ENCODE measurements around the gene ACRV1. TPM values are rescaled to one million over a fixed set of nuclear protein-coding genes. Genes with fewer than 3 reads are reported as not detected.

Gene ACRV1
- total RNA-seq, 1 donor from 2014 or later, result 1.2 TPM

DNA sequence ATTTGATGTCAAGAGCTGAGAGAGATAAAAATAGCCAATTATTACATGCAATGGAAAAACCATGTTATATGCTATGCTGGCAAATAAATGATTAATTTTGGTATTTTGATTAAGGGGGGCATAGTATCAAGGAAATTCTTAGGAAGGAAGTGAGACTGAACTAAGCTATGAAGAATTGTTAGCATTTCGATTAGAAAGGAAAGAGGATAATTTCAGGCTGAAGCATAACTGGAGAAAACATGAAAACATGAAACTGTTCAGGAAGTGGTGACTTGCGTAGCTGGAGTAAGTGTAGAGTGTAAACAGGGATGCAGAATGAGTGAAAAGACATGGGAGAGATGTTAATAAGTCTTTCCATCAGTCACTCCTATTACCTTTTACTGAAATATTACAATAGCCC is 6.4 kb downstream of the ACRV1 start:
- TF ChIP-seq, protein P1, sequence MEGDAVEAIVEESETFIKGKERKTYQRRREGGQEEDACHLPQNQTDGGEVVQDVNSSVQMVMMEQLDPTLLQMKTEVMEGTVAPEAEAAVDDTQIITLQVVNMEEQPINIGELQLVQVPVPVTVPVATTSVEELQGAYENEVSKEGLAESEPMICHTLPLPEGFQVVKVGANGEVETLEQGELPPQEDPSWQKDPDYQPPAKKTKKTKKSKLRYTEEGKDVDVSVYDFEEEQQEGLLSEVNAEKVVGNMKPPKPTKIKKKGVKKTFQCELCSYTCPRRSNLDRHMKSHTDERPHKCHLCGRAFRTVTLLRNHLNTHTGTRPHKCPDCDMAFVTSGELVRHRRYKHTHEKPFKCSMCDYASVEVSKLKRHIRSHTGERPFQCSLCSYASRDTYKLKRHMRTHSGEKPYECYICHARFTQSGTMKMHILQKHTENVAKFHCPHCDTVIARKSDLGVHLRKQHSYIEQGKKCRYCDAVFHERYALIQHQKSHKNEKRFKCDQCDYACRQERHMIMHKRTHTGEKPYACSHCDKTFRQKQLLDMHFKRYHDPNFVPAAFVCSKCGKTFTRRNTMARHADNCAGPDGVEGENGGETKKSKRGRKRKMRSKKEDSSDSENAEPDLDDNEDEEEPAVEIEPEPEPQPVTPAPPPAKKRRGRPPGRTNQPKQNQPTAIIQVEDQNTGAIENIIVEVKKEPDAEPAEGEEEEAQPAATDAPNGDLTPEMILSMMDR (conservative IDR thresholded peaks at IDR 0.05), result no peak
- Mint-ChIP-seq H3K27me3 (ENCODE audit: low read depth) (no peaks in the 10 kb centered on the region), H3K4me1 (no peaks in the 10 kb centered on the region), H3K9me3 (no peaks in the 10 kb centered on the region), H3K4me3 (no peak overlapping the region), H3K36me3 (ENCODE audit: low read depth) (peaks cover 35% of the 10 kb centered on the region), H3K27ac (ENCODE audit: unreplicated experiment) (no peak overlapping the region)
- no peak for DNase-seq (ENCODE audit: low read depth, low spot score)

DNA sequence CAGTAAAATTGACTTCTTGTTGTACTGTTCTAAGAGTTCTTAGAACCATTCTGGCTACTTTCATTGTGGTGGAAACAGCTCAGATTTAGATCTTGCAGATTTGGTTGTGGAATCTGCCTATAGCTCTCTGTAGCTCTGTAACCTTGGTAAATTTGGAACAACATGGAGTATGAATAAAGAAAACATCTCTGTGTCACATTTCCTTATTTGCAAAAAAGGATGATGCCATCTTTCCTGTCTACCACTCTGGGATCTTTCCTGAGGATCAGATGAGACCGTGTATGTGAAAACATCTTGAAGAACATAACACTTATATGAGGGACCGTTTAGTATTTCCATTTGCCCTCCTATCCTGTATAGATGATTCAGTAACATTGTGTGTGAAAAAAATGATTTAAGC is 9.1 kb downstream of the ACRV1 start:
- no peak for DNase-seq (ENCODE audit: low read depth, low spot score)
- H3K36me3 Mint-ChIP-seq (ENCODE audit: low read depth), result peaks cover 35% of the 10 kb centered on the region
- H3K27ac Mint-ChIP-seq (ENCODE audit: unreplicated experiment), result no peak overlapping the region
- peaks cover 6% of the 10 kb centered on the region for H3K9me3 Mint-ChIP-seq
- TF ChIP-seq, protein P1 (conservative IDR thresholded peaks at IDR 0.05), result no peak
- no peak overlapping the region for H3K4me3 Mint-ChIP-seq
- no peaks in the 10 kb centered on the region for H3K4me1 Mint-ChIP-seq
- no peaks in the 10 kb centered on the region for H3K27me3 Mint-ChIP-seq (ENCODE audit: low read depth)

DNA sequence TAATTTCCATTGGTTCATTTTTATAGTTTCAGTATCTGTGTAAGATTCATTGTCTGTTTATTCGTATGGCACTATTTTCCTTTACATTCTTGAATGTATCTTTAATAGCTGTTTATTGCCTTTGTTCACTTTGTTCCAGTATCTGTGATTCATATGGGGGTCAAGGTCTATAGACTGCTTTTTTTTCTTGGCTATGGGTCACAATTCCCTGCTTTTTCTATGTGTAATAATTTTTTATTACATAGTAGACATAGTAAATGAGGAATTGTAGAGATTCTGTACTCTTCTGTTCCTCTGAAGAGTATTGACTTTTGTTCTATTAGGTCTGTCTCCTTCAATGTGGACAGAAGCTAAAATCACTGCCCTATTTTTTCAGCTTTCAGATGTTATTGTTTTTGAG is 10.5 kb downstream of the ACRV1 start:
- peaks cover 15% of the 10 kb centered on the region for H3K9me3 Mint-ChIP-seq
- peaks cover 42% of the 10 kb centered on the region for H3K36me3 Mint-ChIP-seq (ENCODE audit: low read depth)
- no peak for DNase-seq (ENCODE audit: low read depth, low spot score)
- no peak overlapping the region for H3K27ac Mint-ChIP-seq (ENCODE audit: unreplicated experiment)
- H3K4me1 Mint-ChIP-seq, result no peaks in the 10 kb centered on the region
- H3K27me3 Mint-ChIP-seq (ENCODE audit: low read depth), result no peaks in the 10 kb centered on the region
- TF ChIP-seq, protein P1 (conservative IDR thresholded peaks at IDR 0.05), result no peak
- H3K4me3 Mint-ChIP-seq, result no peak overlapping the region

DNA sequence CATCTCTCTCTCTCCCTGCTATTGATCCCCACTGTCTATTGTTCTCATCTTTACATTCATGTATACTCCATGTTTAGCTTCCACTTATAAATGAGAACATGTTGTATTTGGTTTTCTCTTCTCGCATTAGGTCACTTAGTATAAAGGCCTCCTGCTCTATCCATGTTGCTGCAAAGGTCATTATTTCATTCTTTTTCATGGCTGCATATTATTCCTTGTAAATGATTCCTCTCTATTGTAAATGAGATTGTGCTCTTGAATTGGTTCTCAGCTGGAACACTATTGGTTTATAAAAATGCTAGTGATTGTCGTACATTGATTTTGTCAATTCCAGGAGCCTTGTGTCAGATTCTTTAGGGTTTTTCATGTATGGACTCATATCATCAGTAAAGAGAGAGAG is 13.5 kb downstream of the ACRV1 start:
- peaks cover 27% of the 10 kb centered on the region for H3K9me3 Mint-ChIP-seq
- peaks cover 63% of the 10 kb centered on the region for H3K36me3 Mint-ChIP-seq (ENCODE audit: low read depth)
- H3K4me1 Mint-ChIP-seq, result no peaks in the 10 kb centered on the region
- no peak overlapping the region for H3K27ac Mint-ChIP-seq (ENCODE audit: unreplicated experiment)
- no peak for DNase-seq (ENCODE audit: low read depth, low spot score)
- TF ChIP-seq, protein P1 (conservative IDR thresholded peaks at IDR 0.05), result no peak
- no peak overlapping the region for H3K4me3 Mint-ChIP-seq
- H3K27me3 Mint-ChIP-seq (ENCODE audit: low read depth), result no peaks in the 10 kb centered on the region

DNA sequence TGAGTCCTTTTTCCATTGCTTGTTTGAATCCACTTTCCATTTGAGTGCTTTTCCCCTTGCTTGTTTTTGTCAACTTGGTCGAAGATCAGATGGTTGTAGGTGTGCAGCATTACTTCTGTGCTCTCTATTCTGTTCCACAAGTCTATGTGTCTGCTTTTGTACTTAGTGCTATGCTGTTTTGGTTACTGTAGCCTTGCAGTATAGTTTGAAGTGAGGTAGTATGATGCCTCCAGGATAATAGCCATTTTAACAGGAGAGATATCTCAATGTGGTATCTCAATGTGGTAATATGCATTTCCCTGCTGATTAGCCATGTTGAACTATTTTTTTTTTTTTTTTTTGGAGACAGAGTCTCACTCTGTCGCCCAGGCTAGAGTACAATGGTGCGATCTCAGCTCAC is 16.7 kb downstream of the ACRV1 start:
- H3K4me1 Mint-ChIP-seq, result no peaks in the 10 kb centered on the region
- no peak for DNase-seq (ENCODE audit: low read depth, low spot score)
- H3K27me3 Mint-ChIP-seq (ENCODE audit: low read depth), result no peaks in the 10 kb centered on the region
- H3K27ac Mint-ChIP-seq (ENCODE audit: unreplicated experiment), result no peak overlapping the region
- H3K36me3 Mint-ChIP-seq (ENCODE audit: low read depth), result peaks cover 56% of the 10 kb centered on the region
- no peak overlapping the region for H3K4me3 Mint-ChIP-seq
- H3K9me3 Mint-ChIP-seq, result peaks cover 27% of the 10 kb centered on the region
- TF ChIP-seq, protein P1 (conservative IDR thresholded peaks at IDR 0.05), result no peak

DNA sequence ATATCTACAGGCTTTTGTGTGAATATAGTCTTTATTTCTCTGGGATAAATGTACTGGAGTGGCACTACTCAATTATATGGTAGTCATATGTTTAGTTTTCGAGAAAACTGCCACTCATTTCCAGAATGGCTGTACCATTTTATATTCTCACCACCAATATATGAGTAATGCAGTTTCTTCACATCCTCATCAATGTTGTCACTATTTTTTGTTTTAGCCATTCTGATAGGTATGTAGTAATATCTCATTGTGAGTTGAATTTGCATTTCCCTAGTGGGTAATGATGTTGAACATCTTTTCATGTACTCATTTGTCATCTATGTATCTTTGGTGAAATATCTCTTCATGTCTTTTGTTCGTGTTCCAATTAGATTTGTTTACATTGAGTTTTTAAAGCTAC is 18.0 kb downstream of the ACRV1 start:
- Mint-ChIP-seq H3K27me3 (ENCODE audit: low read depth) (no peaks in the 10 kb centered on the region), H3K4me3 (no peak overlapping the region), H3K27ac (ENCODE audit: unreplicated experiment) (no peak overlapping the region), H3K4me1 (no peaks in the 10 kb centered on the region), H3K36me3 (ENCODE audit: low read depth) (peaks cover 50% of the 10 kb centered on the region), H3K9me3 (peaks cover 27% of the 10 kb centered on the region)
- no peak for DNase-seq (ENCODE audit: low read depth, low spot score)
- TF ChIP-seq, protein P1 (conservative IDR thresholded peaks at IDR 0.05), result no peak

Data from neural crest cell (in vitro differentiated cells).